Skeletal muscle satellite cell (primary cell): Measurements from ENCODE around the gene SMOC2.

Experiments
- H3K27me3 ChIP-seq: 2 replicates; pipeline ENCODE4 v1.7.0; 2013; ENCODE audit warnings: low read length; ENCODE audit not compliant: control insufficient read depth, insufficient read depth
- H3K36me3 ChIP-seq: 2 replicates; pipeline ENCODE4 v1.7.0; 2013; ENCODE audit warnings: mild to moderate bottlenecking, control low read depth, low read length; ENCODE audit not compliant: insufficient read depth
- H3K4me1 ChIP-seq: 2 replicates; pipeline ENCODE4 v1.7.0; 2013; ENCODE audit warnings: low read length; ENCODE audit not compliant: control insufficient read depth, insufficient read depth
- H3K4me2 ChIP-seq: 2 replicates; pipeline ENCODE4 v1.7.0; 2013; ENCODE audit warnings: mild to moderate bottlenecking, low read length
- H3K4me3 ChIP-seq: 2 replicates; pipeline ENCODE4 v1.7.0; 2013; ENCODE audit warnings: low read length
- H3K9ac ChIP-seq: 2 replicates; pipeline ENCODE4 v1.7.0; 2013; ENCODE audit warnings: mild to moderate bottlenecking, low read depth, low read length, moderate library complexity
- H3K9me3 ChIP-seq: replicated peaks from 2 replicates; pipeline ENCODE4 v1.7.0; 2013; ENCODE audit warnings: mild to moderate bottlenecking, control low read depth, low read length

SMOC2 gene

GRCh38 chr6:168408504-168409136 lies 32.4 kb upstream of the SMOC2 start:
- no peak overlapping the region for H3K4me2 ChIP-seq
- H3K9ac ChIP-seq = no peak overlapping the region
- H3K4me3 ChIP-seq = no peak overlapping the region
- no peaks in the 10 kb centered on the region for H3K36me3 ChIP-seq
- H3K9me3 ChIP-seq = peaks cover 22% of the 10 kb centered on the region
- H3K4me1 ChIP-seq = no peaks in the 10 kb centered on the region
- no peaks in the 10 kb centered on the region for H3K27me3 ChIP-seq

GRCh38 chr6:168410035-168410434 lies 30.9 kb upstream of the SMOC2 start:
- no peaks in the 10 kb centered on the region for H3K36me3 ChIP-seq
- no peaks in the 10 kb centered on the region for H3K27me3 ChIP-seq
- H3K9ac ChIP-seq = no peak overlapping the region

GRCh38 chr6:168410554-168411011 lies 30.4 kb upstream of the SMOC2 start:
- Histone ChIP-seq H3K4me1 (no peaks in the 10 kb centered on the region), H3K9ac (no peak overlapping the region), H3K4me2 (no peak overlapping the region), H3K27me3 (no peaks in the 10 kb centered on the region), H3K9me3 (peaks cover 15% of the 10 kb centered on the region), H3K4me3 (no peak overlapping the region), H3K36me3 (no peaks in the 10 kb centered on the region)

More at GRCh38 chr6:168410035-168410434, 30.9 kb upstream of the SMOC2 start:
- Histone ChIP-seq H3K4me1 (no peaks in the 10 kb centered on the region), H3K4me2 (no peak overlapping the region), H3K4me3 (no peak overlapping the region), H3K9me3 (peaks cover 18% of the 10 kb centered on the region)

- Histone ChIP-seq H3K4me3 (no peak overlapping the region), H3K9me3 (peaks cover 15% of the 10 kb centered on the region), H3K4me1 (no peaks in the 10 kb centered on the region), H3K9ac (no peak overlapping the region), H3K4me2 (no peak overlapping the region), H3K36me3 (no peaks in the 10 kb centered on the region), H3K27me3 (no peaks in the 10 kb centered on the region)
Observed at GRCh38 chr6:168411130-168411529, 29.9 kb upstream of the SMOC2 start.

GRCh38 chr6:168411793-168412192 lies 29.2 kb upstream of the SMOC2 start:
- H3K4me2 ChIP-seq = no peak overlapping the region
- no peaks in the 10 kb centered on the region for H3K27me3 ChIP-seq
- H3K4me1 ChIP-seq = no peaks in the 10 kb centered on the region
- H3K4me3 ChIP-seq = no peak overlapping the region
- no peak overlapping the region for H3K9ac ChIP-seq
- H3K9me3 ChIP-seq = peaks cover 12% of the 10 kb centered on the region
- no peaks in the 10 kb centered on the region for H3K36me3 ChIP-seq

GRCh38 chr6:168412456-168412855 lies 28.5 kb upstream of the SMOC2 start:
- no peak overlapping the region for H3K4me2 ChIP-seq
- H3K9me3 ChIP-seq = peaks cover 12% of the 10 kb centered on the region
- no peak overlapping the region for H3K4me3 ChIP-seq
- no peaks in the 10 kb centered on the region for H3K27me3 ChIP-seq
- no peaks in the 10 kb centered on the region for H3K36me3 ChIP-seq
- H3K9ac ChIP-seq = no peak overlapping the region
- H3K4me1 ChIP-seq = no peaks in the 10 kb centered on the region

GRCh38 chr6:168413018-168413720 lies 27.8 kb upstream of the SMOC2 start:
- no peak overlapping the region for H3K4me2 ChIP-seq
- no peak overlapping the region for H3K9ac ChIP-seq
- peaks cover 8% of the 10 kb centered on the region for H3K9me3 ChIP-seq
- H3K36me3 ChIP-seq = no peaks in the 10 kb centered on the region
- no peaks in the 10 kb centered on the region for H3K27me3 ChIP-seq
- no peaks in the 10 kb centered on the region for H3K4me1 ChIP-seq
- no peak overlapping the region for H3K4me3 ChIP-seq

- Histone ChIP-seq H3K9ac (no peak overlapping the region), H3K4me3 (no peak overlapping the region), H3K4me1 (no peaks in the 10 kb centered on the region), H3K9me3 (peaks cover 8% of the 10 kb centered on the region), H3K27me3 (no peaks in the 10 kb centered on the region), H3K4me2 (no peak overlapping the region), H3K36me3 (no peaks in the 10 kb centered on the region)
Observed at GRCh38 chr6:168413856-168414255, 27.1 kb upstream of the SMOC2 start.

GRCh38 chr6:168414336-168415097 lies 26.5 kb upstream of the SMOC2 start:
- H3K4me1 ChIP-seq = no peaks in the 10 kb centered on the region
- no peaks in the 10 kb centered on the region for H3K27me3 ChIP-seq
- H3K9ac ChIP-seq = no peak overlapping the region
- H3K4me2 ChIP-seq = no peak overlapping the region
- H3K9me3 ChIP-seq = peaks cover 8% of the 10 kb centered on the region
- no peak overlapping the region for H3K4me3 ChIP-seq
- no peaks in the 10 kb centered on the region for H3K36me3 ChIP-seq

GRCh38 chr6:168415098-168415992 lies 25.6 kb upstream of the SMOC2 start:
- no peak overlapping the region for H3K9ac ChIP-seq
- no peaks in the 10 kb centered on the region for H3K27me3 ChIP-seq
- H3K4me3 ChIP-seq = no peak overlapping the region
- no peaks in the 10 kb centered on the region for H3K4me1 ChIP-seq
- H3K9me3 ChIP-seq = peaks cover 14% of the 10 kb centered on the region
- no peak overlapping the region for H3K4me2 ChIP-seq
- no peaks in the 10 kb centered on the region for H3K36me3 ChIP-seq
